Measurements from ENCODE around the gene CYP2W1.

CYP2W1 gene

GRCh38 chr7:1012716-1013095, 29.7 kb downstream of the CYP2W1 start:
- H3K9me3 ChIP-seq (ENCODE audit: severe bottlenecking), result no peaks in the 10 kb centered on the region
- no peaks in the 10 kb centered on the region for H3K27me3 ChIP-seq (ENCODE audit: insufficient read depth, poor library complexity, severe bottlenecking)
- H3K4me3 ChIP-seq (ENCODE audit: severe bottlenecking), result no peak overlapping the region
- H3K27ac ChIP-seq (ENCODE audit: poor library complexity, severe bottlenecking), result no peak overlapping the region
- TF ChIP-seq, protein P1, sequence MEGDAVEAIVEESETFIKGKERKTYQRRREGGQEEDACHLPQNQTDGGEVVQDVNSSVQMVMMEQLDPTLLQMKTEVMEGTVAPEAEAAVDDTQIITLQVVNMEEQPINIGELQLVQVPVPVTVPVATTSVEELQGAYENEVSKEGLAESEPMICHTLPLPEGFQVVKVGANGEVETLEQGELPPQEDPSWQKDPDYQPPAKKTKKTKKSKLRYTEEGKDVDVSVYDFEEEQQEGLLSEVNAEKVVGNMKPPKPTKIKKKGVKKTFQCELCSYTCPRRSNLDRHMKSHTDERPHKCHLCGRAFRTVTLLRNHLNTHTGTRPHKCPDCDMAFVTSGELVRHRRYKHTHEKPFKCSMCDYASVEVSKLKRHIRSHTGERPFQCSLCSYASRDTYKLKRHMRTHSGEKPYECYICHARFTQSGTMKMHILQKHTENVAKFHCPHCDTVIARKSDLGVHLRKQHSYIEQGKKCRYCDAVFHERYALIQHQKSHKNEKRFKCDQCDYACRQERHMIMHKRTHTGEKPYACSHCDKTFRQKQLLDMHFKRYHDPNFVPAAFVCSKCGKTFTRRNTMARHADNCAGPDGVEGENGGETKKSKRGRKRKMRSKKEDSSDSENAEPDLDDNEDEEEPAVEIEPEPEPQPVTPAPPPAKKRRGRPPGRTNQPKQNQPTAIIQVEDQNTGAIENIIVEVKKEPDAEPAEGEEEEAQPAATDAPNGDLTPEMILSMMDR (IDR thresholded peaks at IDR 0.05; ENCODE audit: poor library complexity, severe bottlenecking), result no peak
- DNase-seq (ENCODE audit: low spot score) (no peak), ATAC-seq (ENCODE audit: low read depth) (no peak)
- H3K4me1 ChIP-seq (ENCODE audit: insufficient read depth, poor library complexity, severe bottlenecking), result no peaks in the 10 kb centered on the region
- H3K36me3 ChIP-seq (ENCODE audit: low read depth), result peaks cover 13% of the 10 kb centered on the region; the same call in 1 of the 2 replicates

DNA sequence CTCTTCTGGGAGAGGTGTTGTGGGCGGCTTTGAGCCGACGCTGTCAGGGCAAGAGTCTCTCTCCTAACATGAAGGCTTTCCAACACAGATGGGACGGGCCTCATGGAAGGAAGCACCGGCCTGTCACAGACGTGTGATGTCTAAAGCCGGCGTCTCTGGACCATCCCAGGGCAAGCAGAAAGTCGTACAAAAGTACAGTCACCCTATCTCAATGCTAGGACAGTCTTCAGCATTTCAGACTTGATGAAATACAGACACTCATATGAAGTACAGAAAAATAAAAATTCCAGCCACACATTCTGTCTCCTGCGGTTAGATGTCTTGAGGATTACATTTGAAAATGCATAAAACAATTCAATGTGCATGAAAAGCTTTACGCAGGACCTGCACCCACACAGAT, 30.6 kb downstream of the CYP2W1 start:
- Histone ChIP-seq H3K4me3 (ENCODE audit: severe bottlenecking) (no peak overlapping the region), H3K9me3 (ENCODE audit: severe bottlenecking) (no peaks in the 10 kb centered on the region), H3K4me1 (ENCODE audit: insufficient read depth, poor library complexity, severe bottlenecking) (no peaks in the 10 kb centered on the region), H3K27me3 (ENCODE audit: insufficient read depth, poor library complexity, severe bottlenecking) (no peaks in the 10 kb centered on the region), H3K36me3 (ENCODE audit: low read depth) (peaks cover 10% of the 10 kb centered on the region; the same call in 1 of the 2 replicates), H3K27ac (ENCODE audit: poor library complexity, severe bottlenecking) (no peak overlapping the region)
- no peak for ATAC-seq (ENCODE audit: low read depth)
- no peak for DNase-seq (ENCODE audit: low spot score)
- TF ChIP-seq, protein P1 (IDR thresholded peaks at IDR 0.05; ENCODE audit: poor library complexity, severe bottlenecking), result no peak

DNA sequence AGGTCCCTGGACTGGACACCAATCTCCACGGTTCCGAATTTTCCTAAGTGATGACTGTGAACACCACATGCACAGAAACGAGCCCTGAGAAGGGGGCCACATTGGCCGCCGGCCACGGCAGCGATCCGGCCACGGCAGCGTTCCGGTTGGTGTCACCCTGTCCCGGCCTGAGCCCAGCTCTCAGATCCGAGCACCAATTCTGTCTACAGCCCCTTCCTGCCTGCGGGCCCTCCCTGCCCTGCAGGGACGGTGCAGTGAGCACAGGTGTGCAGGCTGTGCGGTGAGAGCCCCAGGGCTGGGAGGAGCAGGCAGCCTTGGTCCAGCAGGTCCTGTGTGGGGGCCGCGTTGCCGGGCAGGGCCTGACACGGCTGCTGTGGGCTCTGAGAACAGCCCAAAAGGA, 31.7 kb downstream of the CYP2W1 start:
- no peaks in the 10 kb centered on the region for H3K27me3 ChIP-seq (ENCODE audit: insufficient read depth, poor library complexity, severe bottlenecking)
- TF ChIP-seq, protein P1 (IDR thresholded peaks at IDR 0.05; ENCODE audit: poor library complexity, severe bottlenecking), result no peak
- no peaks in the 10 kb centered on the region for H3K9me3 ChIP-seq (ENCODE audit: severe bottlenecking)
- no peak overlapping the region for H3K4me3 ChIP-seq (ENCODE audit: severe bottlenecking)
- ATAC-seq (ENCODE audit: low read depth) (no peak), DNase-seq (ENCODE audit: low spot score) (no peak)
- H3K36me3 ChIP-seq (ENCODE audit: low read depth), result peaks cover 3% of the 10 kb centered on the region; the same call in 1 of the 2 replicates
- H3K4me1 ChIP-seq (ENCODE audit: insufficient read depth, poor library complexity, severe bottlenecking), result no peaks in the 10 kb centered on the region
- no peak overlapping the region for H3K27ac ChIP-seq (ENCODE audit: poor library complexity, severe bottlenecking)

- no peak overlapping the region for H3K27ac ChIP-seq (ENCODE audit: poor library complexity, severe bottlenecking)
- H3K36me3 ChIP-seq (ENCODE audit: low read depth), result no peaks in the 10 kb centered on the region; the same call in 1 of the 2 replicates
- no peaks in the 10 kb centered on the region for H3K9me3 ChIP-seq (ENCODE audit: severe bottlenecking)
- TF ChIP-seq, protein P1 (IDR thresholded peaks at IDR 0.05; ENCODE audit: poor library complexity, severe bottlenecking), result no peak
- no peak overlapping the region for H3K4me3 ChIP-seq (ENCODE audit: severe bottlenecking)
- DNase-seq (ENCODE audit: low spot score), result no peak
- no peaks in the 10 kb centered on the region for H3K27me3 ChIP-seq (ENCODE audit: insufficient read depth, poor library complexity, severe bottlenecking)
- no peaks in the 10 kb centered on the region for H3K4me1 ChIP-seq (ENCODE audit: insufficient read depth, poor library complexity, severe bottlenecking)
- ATAC-seq (ENCODE audit: low read depth), result no peak
Measured at GRCh38 chr7:1015196-1016121, 32.5 kb downstream of the CYP2W1 start.

All from RWPE2 (cell line).